Trophoblast cell (in vitro differentiated cells and primary cell): ENCODE data around the gene TMC8.

Experiments
- DNase-seq, 2 donors: peaks; one replicate each; pipeline ENCODE4 v3.0.0-alpha.2; 2016
- H2AFZ ChIP-seq: 2 replicates; pipeline ENCODE4 v1.6.1; 2013; ENCODE audit warnings: low read length, moderate library complexity, mild to moderate bottlenecking; ENCODE audit not compliant: insufficient read depth, poor library complexity
- H2AK5ac ChIP-seq: 2 replicates; pipeline ENCODE4 v1.6.1; 2013; ENCODE audit warnings: mild to moderate bottlenecking, low read length
- H2BK120ac ChIP-seq: 2 replicates; pipeline ENCODE4 v1.6.1; 2013; ENCODE audit warnings: low read length, mild to moderate bottlenecking, moderate library complexity; ENCODE audit not compliant: insufficient read depth, poor library complexity
- H2BK12ac ChIP-seq: 2 replicates; pipeline ENCODE4 v1.6.1; 2013; ENCODE audit warnings: mild to moderate bottlenecking, low read length, moderate library complexity
- H2BK5ac ChIP-seq: 2 replicates; pipeline ENCODE4 v1.6.1; 2013; ENCODE audit warnings: low read length, low read depth, moderate library complexity, mild to moderate bottlenecking; ENCODE audit not compliant: poor library complexity
- H3K14ac ChIP-seq: 2 replicates; pipeline ENCODE4 v1.6.1; 2013; ENCODE audit warnings: mild to moderate bottlenecking, low read length
- H3K18ac ChIP-seq: 2 replicates; pipeline ENCODE4 v1.6.1; 2013; ENCODE audit warnings: mild to moderate bottlenecking, low read length
- H3K23ac ChIP-seq: 2 replicates; pipeline ENCODE4 v1.6.1; 2013; ENCODE audit warnings: low read length
- H3K27ac ChIP-seq: 2 replicates; pipeline ENCODE4 v1.5.1; 2013; ENCODE audit warnings: low read depth, mild to moderate bottlenecking, inconsistent platforms, low read length, moderate library complexity
- H3K27me3 ChIP-seq: 2 replicates; pipeline ENCODE4 v1.6.1; 2013; ENCODE audit warnings: inconsistent platforms, mild to moderate bottlenecking, low read length, moderate library complexity; ENCODE audit not compliant: insufficient read depth
- H3K36me3 ChIP-seq, 2 experiments: 1 replicate in 1 of 2; 2 replicates in 1 of 2; pipeline ENCODE4 v1.6.1; 2013; ENCODE audit warnings: low read length in 2 of 2, mild to moderate bottlenecking in 2 of 2, moderate library complexity in 1 of 2; ENCODE audit not compliant: insufficient read depth in 2 of 2, control insufficient read depth in 1 of 2
- H3K4ac ChIP-seq: 2 replicates; pipeline ENCODE4 v1.6.1; 2013; ENCODE audit warnings: low read depth, mild to moderate bottlenecking, low read length, moderate library complexity
- H3K4me1 ChIP-seq, 2 experiments: 1 replicate in 1 of 2; 2 replicates in 1 of 2; pipeline ENCODE4 v1.6.1; 2013; ENCODE audit warnings: low read length in 2 of 2, mild to moderate bottlenecking in 2 of 2, moderate library complexity in 1 of 2; ENCODE audit not compliant: insufficient read depth in 2 of 2, control insufficient read depth in 1 of 2
- H3K4me2 ChIP-seq: 2 replicates; pipeline ENCODE4 v1.6.1; 2013; ENCODE audit warnings: inconsistent platforms, mild to moderate bottlenecking, low read length, moderate library complexity
- H3K4me3 ChIP-seq: 2 replicates; pipeline ENCODE4 v1.5.1; 2013; ENCODE audit warnings: mild to moderate bottlenecking, low read depth, low read length, inconsistent platforms
- H3K79me1 ChIP-seq: one replicate; pipeline ENCODE4 v1.6.1; 2013; ENCODE audit warnings: low read length
- H3K79me2 ChIP-seq: 2 replicates; pipeline ENCODE4 v1.6.1; 2013; ENCODE audit warnings: low read length, mild to moderate bottlenecking; ENCODE audit not compliant: control insufficient read depth, insufficient read depth, poor library complexity
- H3K9ac ChIP-seq: 2 replicates; pipeline ENCODE4 v1.6.1; 2013; ENCODE audit warnings: mild to moderate bottlenecking, low read length
- H3K9me3 ChIP-seq: 2 replicates; pipeline ENCODE4 v1.6.1; 2013; ENCODE audit warnings: low read depth, mild to moderate bottlenecking, control low read depth, inconsistent platforms, low read length; ENCODE audit not compliant: insufficient read depth
- H4K12ac ChIP-seq: 2 replicates; pipeline ENCODE4 v1.6.1; 2013; ENCODE audit warnings: low read depth, mild to moderate bottlenecking, low read length, moderate library complexity
- H4K8ac ChIP-seq: 2 replicates; pipeline ENCODE4 v1.6.1; 2013; ENCODE audit warnings: low read depth, mild to moderate bottlenecking, low read length, moderate library complexity
- H4K91ac ChIP-seq: one replicate; pipeline ENCODE4 v1.6.1; 2013; ENCODE audit warnings: low read depth, mild to moderate bottlenecking, low read length, moderate library complexity
- WGBS: extraction: QIAGEN DNeasy Blood & Tissue Kit; methylation state at CpG from one replicate; pipeline ENCODE4 v1.1.7; 2013; ENCODE audit warnings: missing lambda C conversion rate; ENCODE audit not compliant: insufficient read length, insufficient coverage; ENCODE audit errors: extremely low coverage; 5-methylcytosine and 5-hydroxymethylcytosine counted together

TMC8 gene

GRCh38 chr17:78103311-78103710, 27.3 kb upstream of the TMC8 start:
- H4K91ac ChIP-seq, result no peak overlapping the region
- no peak overlapping the region for H2AK5ac ChIP-seq
- H2AFZ ChIP-seq, result no peak overlapping the region
- H4K12ac ChIP-seq, result no peak overlapping the region
- H3K79me1 ChIP-seq, result no peaks in the 10 kb centered on the region
- no peak overlapping the region for H3K14ac ChIP-seq
- no peak overlapping the region for H3K23ac ChIP-seq
- no peak overlapping the region for H3K4me2 ChIP-seq
- no CpG with 5 or more reads among the region's 4 CpGs for WGBS
- H2BK12ac ChIP-seq, result no peak overlapping the region
- no peaks in the 10 kb centered on the region for H3K4me1 ChIP-seq
- H2BK5ac ChIP-seq, result no peak overlapping the region
- H3K27me3 ChIP-seq, result no peaks in the 10 kb centered on the region
- H4K8ac ChIP-seq, result no peak overlapping the region
- H2BK120ac ChIP-seq, result no peak overlapping the region
- no peak overlapping the region for H3K4me3 ChIP-seq
- no peak overlapping the region for H3K27ac ChIP-seq
- H3K9me3 ChIP-seq, result peaks cover 17% of the 10 kb centered on the region
- H3K18ac ChIP-seq, result no peak overlapping the region
- peaks cover 15 to 17% of the 10 kb centered on the region in 2 experiments for H3K36me3 ChIP-seq
- DNase-seq, result no peak
- H3K9ac ChIP-seq, result no peak overlapping the region
- H3K79me2 ChIP-seq, result no peaks in the 10 kb centered on the region
- no peak overlapping the region for H3K4ac ChIP-seq

- Histone ChIP-seq H3K23ac (no peak overlapping the region), H3K27me3 (no peaks in the 10 kb centered on the region), H3K4me2 (no peak overlapping the region), H3K79me2 (no peaks in the 10 kb centered on the region), H3K4ac (no peak overlapping the region), H4K91ac (no peak overlapping the region), H3K18ac (no peak overlapping the region), H3K27ac (no peak overlapping the region), H3K4me3 (no peak overlapping the region), H4K8ac (no peak overlapping the region), H4K12ac (no peak overlapping the region), H3K79me1 (no peaks in the 10 kb centered on the region), H2BK5ac (no peak overlapping the region), H2BK12ac (no peak overlapping the region), H2BK120ac (no peak overlapping the region), H3K9me3 (peaks cover 14% of the 10 kb centered on the region), H3K9ac (no peak overlapping the region), H3K4me1 (no peaks in the 10 kb centered on the region), H2AK5ac (no peak overlapping the region), H3K36me3 (peaks cover 21% of the 10 kb centered on the region in 2 experiments), H2AFZ (no peak overlapping the region), H3K14ac (no peak overlapping the region)
- no peak for DNase-seq
- WGBS, result no CpG with 5 or more reads among the region's 28 CpGs
Measured at GRCh38 chr17:78104540-78104941, 26.0 kb upstream of the TMC8 start.

GRCh38 chr17:78105101-78105500, 25.5 kb upstream of the TMC8 start:
- Histone ChIP-seq H3K79me1 (no peaks in the 10 kb centered on the region), H3K79me2 (no peaks in the 10 kb centered on the region), H3K9me3 (peaks cover 11% of the 10 kb centered on the region), H3K4me3 (no peak overlapping the region), H2BK120ac (no peak overlapping the region), H3K4me1 (no peaks in the 10 kb centered on the region), H2BK5ac (no peak overlapping the region), H4K8ac (no peak overlapping the region), H4K12ac (no peak overlapping the region), H3K14ac (no peak overlapping the region), H2AK5ac (no peak overlapping the region), H3K18ac (no peak overlapping the region), H3K27me3 (no peaks in the 10 kb centered on the region), H3K27ac (no peak overlapping the region), H2AFZ (no peak overlapping the region), H2BK12ac (no peak overlapping the region), H4K91ac (no peak overlapping the region), H3K4ac (no peak overlapping the region), H3K36me3 (peaks cover 21 to 22% of the 10 kb centered on the region in 2 experiments), H3K9ac (no peak overlapping the region), H3K4me2 (no peak overlapping the region), H3K23ac (no peak overlapping the region)
- WGBS, result no CpG with 5 or more reads among the region's 16 CpGs
- no peak for DNase-seq

- no CpG with 5 or more reads among the region's 13 CpGs for WGBS
Measured at GRCh38 chr17:78105551-78105950, 25.0 kb upstream of the TMC8 start.

More at GRCh38 chr17:78105551-78105950, 25.0 kb upstream of the TMC8 start:
- no peak overlapping the region for H2BK12ac ChIP-seq
- H2AFZ ChIP-seq, result no peak overlapping the region
- peaks cover 23 to 26% of the 10 kb centered on the region in 2 experiments for H3K36me3 ChIP-seq
- no peak overlapping the region for H4K91ac ChIP-seq
- no peaks in the 10 kb centered on the region for H3K79me1 ChIP-seq
- no peaks in the 10 kb centered on the region for H3K4me1 ChIP-seq
- H3K4ac ChIP-seq, result no peak overlapping the region
- H3K9me3 ChIP-seq, result peaks cover 8% of the 10 kb centered on the region
- H3K4me2 ChIP-seq, result no peak overlapping the region
- H2BK5ac ChIP-seq, result no peak overlapping the region
- DNase-seq, result no peak
- no peak overlapping the region for H4K12ac ChIP-seq
- H4K8ac ChIP-seq, result no peak overlapping the region
- H3K18ac ChIP-seq, result no peak overlapping the region
- no peak overlapping the region for H3K27ac ChIP-seq
- H3K9ac ChIP-seq, result no peak overlapping the region
- no peaks in the 10 kb centered on the region for H3K79me2 ChIP-seq
- no peak overlapping the region for H2BK120ac ChIP-seq
- H3K4me3 ChIP-seq, result no peak overlapping the region
- H3K23ac ChIP-seq, result no peak overlapping the region
- H3K27me3 ChIP-seq, result no peaks in the 10 kb centered on the region
- no peak overlapping the region for H3K14ac ChIP-seq
- H2AK5ac ChIP-seq, result no peak overlapping the region
